ENCODE data around the gene AKT2. TPM values are rescaled to one million over a fixed set of nuclear protein-coding genes. Genes with fewer than 3 reads are reported as not detected.

Gene AKT2
- polyA plus RNA-seq, 10 donors, result 136 to 204 (median 166) TPM

GRCh38 chr19:40303765-40304164, 18.6 kb upstream of the AKT2 start:
- DNase-seq, result no peak

GRCh38 chr19:40302224-40303011, 17.3 kb upstream of the AKT2 start:
- DNase-seq, result no peak

- no peak for DNase-seq
Measured at GRCh38 chr19:40300668-40301067, 15.5 kb upstream of the AKT2 start.

- no peak for DNase-seq
Measured at GRCh38 chr19:40298026-40298425, 12.9 kb upstream of the AKT2 start.

- no peak for DNase-seq
Measured at GRCh38 chr19:40294560-40294959, 9.4 kb upstream of the AKT2 start.

GRCh38 chr19:40286971-40287421, 1.9 kb upstream of the AKT2 start:
- no peak for DNase-seq

GRCh38 chr19:40286235-40286970, 1.3 kb upstream of the AKT2 start:
- peak in 2 of 3 donors; percentile 30 to 74 for DNase-seq

GRCh38 chr19:40285353-40286234, 449 bp upstream of the AKT2 start:
- DNase-seq, result peak; percentile 100

GRCh38 chr19:40284251-40284500, 969 bp downstream of the AKT2 start:
- DNase-seq, result no peak

GRCh38 chr19:40283414-40284250, 1.5 kb downstream of the AKT2 start:
- DNase-seq, result peak; percentile 43 to 62 (median 56)

GRCh38 chr19:40282920-40283319, 2.2 kb downstream of the AKT2 start:
- DNase-seq, result no peak

- no peak for DNase-seq
Measured at GRCh38 chr19:40282209-40282580, 3.0 kb downstream of the AKT2 start.

GRCh38 chr19:40281381-40282208, 3.5 kb downstream of the AKT2 start:
- DNase-seq, result no peak

- DNase-seq, result no peak
Measured at GRCh38 chr19:40280608-40281221, 4.4 kb downstream of the AKT2 start.

- no peak for DNase-seq
Measured at GRCh38 chr19:40279761-40280607, 5.2 kb downstream of the AKT2 start.

- DNase-seq, result peak; percentile 73 to 96 (median 89)
Measured at GRCh38 chr19:40279120-40279551, 6.0 kb downstream of the AKT2 start.

GRCh38 chr19:40278361-40279035, 6.6 kb downstream of the AKT2 start:
- DNase-seq, result peak in 1 of 3 donors; percentile 67

GRCh38 chr19:40277356-40278059, 7.6 kb downstream of the AKT2 start:
- DNase-seq, result no peak

All from muscle of back (tissue), 11 donors.